H9 (cell line): ENCODE data around the gene AIG1. TPM values are rescaled to one million over a fixed set of nuclear protein-coding genes. Genes with fewer than 3 reads are reported as not detected.

Experiments
- DNase-seq: peaks from one replicate; pipeline ENCODE4 v3.0.0-alpha.2; 2017
- H2AFZ ChIP-seq: one replicate; pipeline ENCODE4 v1.6.1; 2013; ENCODE audit warnings: mild to moderate bottlenecking, low read length, control low read depth, moderate library complexity
- H2AK5ac ChIP-seq: 2 replicates; pipeline ENCODE4 v1.6.1; 2013; ENCODE audit warnings: low read length, control low read depth, mixed read lengths; ENCODE audit not compliant: insufficient read length
- H2BK120ac ChIP-seq: one replicate; pipeline ENCODE4 v1.6.1; 2013; ENCODE audit warnings: low read depth, mild to moderate bottlenecking, low read length, control low read depth, inconsistent platforms; ENCODE audit not compliant: poor library complexity, severe bottlenecking
- H2BK12ac ChIP-seq: 2 replicates; pipeline ENCODE4 v1.6.1; 2013; ENCODE audit warnings: low read length, control low read depth, mixed read lengths, low read depth; ENCODE audit not compliant: insufficient read length
- H2BK15ac ChIP-seq: 2 replicates; pipeline ENCODE4 v1.6.1; 2013; ENCODE audit warnings: low read depth, low read length, control low read depth
- H2BK20ac ChIP-seq: one replicate; pipeline ENCODE4 v1.6.1; 2013; ENCODE audit warnings: low read depth, mild to moderate bottlenecking, low read length, control low read depth, inconsistent platforms; ENCODE audit not compliant: poor library complexity, severe bottlenecking
- H2BK5ac ChIP-seq: 2 replicates; pipeline ENCODE4 v1.6.1; 2013; ENCODE audit warnings: low read length, control low read depth, mixed read lengths; ENCODE audit not compliant: insufficient read length
- H3K14ac ChIP-seq: 2 replicates; pipeline ENCODE4 v1.6.1; 2013; ENCODE audit warnings: low read length, control low read depth; ENCODE audit not compliant: insufficient read depth
- H3K18ac ChIP-seq: 2 replicates; pipeline ENCODE4 v1.6.1; 2013; ENCODE audit warnings: low read depth, mild to moderate bottlenecking, mixed read lengths, low read length, control low read depth; ENCODE audit not compliant: insufficient read length
- H3K23ac ChIP-seq: 2 replicates; pipeline ENCODE4 v1.6.1; 2013; ENCODE audit warnings: low read length, control low read depth, mixed read lengths, low read depth; ENCODE audit not compliant: insufficient read length
- H3K23me2 ChIP-seq: 2 replicates; pipeline ENCODE4 v1.6.1; 2013; ENCODE audit warnings: low read depth, mild to moderate bottlenecking, mixed read lengths, low read length, control low read depth; ENCODE audit not compliant: insufficient read length, poor library complexity, severe bottlenecking
- H3K27ac ChIP-seq: 2 replicates; pipeline ENCODE4 v1.5.1; 2013; ENCODE audit warnings: low read length, control low read depth, mixed read lengths, low read depth; ENCODE audit not compliant: insufficient read length
- H3K27me3 ChIP-seq: 2 replicates; pipeline ENCODE4 v1.6.1; 2013; ENCODE audit warnings: low read length, control low read depth, inconsistent platforms; ENCODE audit not compliant: insufficient read depth
- H3K4ac ChIP-seq: 2 replicates; pipeline ENCODE4 v1.6.1; 2013; ENCODE audit warnings: low read depth, mild to moderate bottlenecking, control low read depth, inconsistent platforms, low read length, moderate library complexity
- H3K4me1 ChIP-seq: 2 replicates; pipeline ENCODE4 v1.6.1; 2013; ENCODE audit warnings: low read length, control low read depth, inconsistent platforms; ENCODE audit not compliant: insufficient read depth
- H3K4me2 ChIP-seq: 2 replicates; pipeline ENCODE4 v1.6.1; 2013; ENCODE audit warnings: low read length, control low read depth, mixed read lengths; ENCODE audit not compliant: insufficient read length, insufficient read depth
- H3K56ac ChIP-seq: 2 replicates; pipeline ENCODE4 v1.6.1; 2013; ENCODE audit warnings: low read depth, mild to moderate bottlenecking, mixed read lengths, low read length, control low read depth; ENCODE audit not compliant: insufficient read length
- H3K79me1 ChIP-seq: 2 replicates; pipeline ENCODE4 v1.6.1; 2013; ENCODE audit warnings: low read depth, mild to moderate bottlenecking, moderate library complexity, low read length, control low read depth, inconsistent platforms; ENCODE audit not compliant: insufficient read depth, poor library complexity, severe bottlenecking
- H3K79me2 ChIP-seq: 2 replicates; pipeline ENCODE4 v1.6.1; 2013; ENCODE audit warnings: low read length, control low read depth, inconsistent platforms; ENCODE audit not compliant: insufficient read depth
- H3K9ac ChIP-seq: 2 replicates; pipeline ENCODE4 v1.6.1; 2013; ENCODE audit warnings: low read length, control low read depth, mixed read lengths; ENCODE audit not compliant: insufficient read length; ENCODE audit errors: extremely low read depth
- H3K9me3 ChIP-seq: one replicate; pipeline ENCODE4 v1.6.1; 2013; ENCODE audit warnings: low read depth, low read length, inconsistent platforms; ENCODE audit not compliant: control insufficient read depth
- H3T11ph ChIP-seq: one replicate; pipeline ENCODE4 v1.6.1; 2013; ENCODE audit warnings: mild to moderate bottlenecking, low read length, control low read depth, inconsistent platforms
- H4K20me1 ChIP-seq: one replicate; pipeline ENCODE4 v1.6.1; 2013; ENCODE audit not compliant: control insufficient read depth, insufficient read length, insufficient read depth
- H4K5ac ChIP-seq: 2 replicates; pipeline ENCODE4 v1.6.1; 2013; ENCODE audit warnings: low read depth, mild to moderate bottlenecking, mixed read lengths, low read length, control low read depth; ENCODE audit not compliant: insufficient read length
- H4K8ac ChIP-seq: replicated peaks from 2 replicates; pipeline ENCODE4 v1.6.1; 2013; ENCODE audit warnings: low read length, control low read depth, mixed read lengths, low read depth; ENCODE audit not compliant: insufficient read length
- H4K91ac ChIP-seq: 2 replicates; pipeline ENCODE4 v1.6.1; 2013; ENCODE audit warnings: low read depth, mild to moderate bottlenecking, moderate library complexity, mixed read lengths, low read length, control low read depth; ENCODE audit not compliant: insufficient read length
- H3K27ac Mint-ChIP-seq, 3 experiments: 2 replicates in 2 of 3; 3 replicates in 1 of 3; pipeline ENCODE4 v1.8.0; 2020 to 2021; ENCODE audit warnings: mixed read lengths in 3 of 3, mild to moderate bottlenecking in 1 of 3, moderate library complexity in 1 of 3
- H3K27me3 Mint-ChIP-seq: 2 replicates; pipeline ENCODE4 v1.8.0; 2021; ENCODE audit warnings: low read depth, mild to moderate bottlenecking, moderate library complexity, mixed read lengths
- H3K36me3 Mint-ChIP-seq, 3 experiments: 2 replicates in 2 of 3; 3 replicates in 1 of 3; pipeline ENCODE4 v1.8.0; 2020 to 2021; ENCODE audit warnings: low read depth in 3 of 3, mixed read lengths in 3 of 3; ENCODE audit not compliant: insufficient read depth in 1 of 3
- H3K4me1 Mint-ChIP-seq, 2 experiments: 2 replicates each; pipeline ENCODE4 v1.8.0; 2020; ENCODE audit warnings: mixed read lengths in 2 of 2
- H3K4me3 Mint-ChIP-seq, 2 experiments: 2 replicates in 1 of 2; 3 replicates in 1 of 2; pipeline ENCODE4 v1.8.0; 2020 to 2021; ENCODE audit warnings: mild to moderate bottlenecking in 2 of 2, mixed read lengths in 2 of 2, moderate library complexity in 1 of 2
- H3K9me3 Mint-ChIP-seq, 2 experiments: 2 replicates in 1 of 2; 3 replicates in 1 of 2; pipeline ENCODE4 v1.8.0; 2020; ENCODE audit warnings: mild to moderate bottlenecking in 2 of 2, mixed read lengths in 2 of 2, moderate library complexity in 1 of 2
- CTCF ChIP-seq: fragments of 200-600 bp; sonication (generic); conservative IDR thresholded peaks from 3 replicates; pipeline ENCODE4 v1.8.0; 2021; ENCODE audit warnings: antibody characterized with exemption, mild to moderate bottlenecking
- WGBS: extraction: QIAGEN DNeasy Blood & Tissue Kit; methylation state at CpG from one replicate; pipeline ENCODE4 v1.1.7; 2013; ENCODE audit warnings: missing lambda C conversion rate, low lambda C conversion rate, mixed read lengths; ENCODE audit not compliant: insufficient read length; ENCODE audit errors: extremely low coverage; 5-methylcytosine and 5-hydroxymethylcytosine counted together
- total RNA-seq: library from RNA; stranded (reverse); gene quantifications from 2 replicates; pipeline ENCODE4 v1.2.1, GENCODE V29; 2021

Gene AIG1
- total RNA-seq, 1 experiment from 2014 or later = 44.6 TPM

GRCh38 chr6:143119260-143119659, 58.6 kb downstream of the AIG1 start:
- no peak overlapping the region for H3K27ac ChIP-seq
- H3K27me3 ChIP-seq = no peaks in the 10 kb centered on the region
- H3K4me2 ChIP-seq = no peak overlapping the region
- H2AK5ac ChIP-seq = no peak overlapping the region
- H3K9ac ChIP-seq = no peak overlapping the region
- no peak overlapping the region for H3T11ph ChIP-seq
- no peak overlapping the region for H3K14ac ChIP-seq
- Mint-ChIP-seq H3K27me3 (no peaks in the 10 kb centered on the region), H3K27ac (no peak overlapping the region), H3K4me1 (peaks cover 4% of the 10 kb centered on the region in 2 experiments; a peak in 2 of 4 replicates), H3K9me3 (peaks cover 18 to 21% of the 10 kb centered on the region in 2 experiments), H3K36me3 (peaks cover 22 to 31% (median 26%) of the 10 kb centered on the region in 3 experiments), H3K4me3 (no peak overlapping the region)
- no peak overlapping the region for H3K18ac ChIP-seq
- H2BK15ac ChIP-seq = no peak overlapping the region
- no peak overlapping the region for H2BK120ac ChIP-seq
- no peak overlapping the region for H2BK20ac ChIP-seq
- no peak overlapping the region for H4K91ac ChIP-seq
- H3K9me3 ChIP-seq = no peaks in the 10 kb centered on the region
- H3K79me2 ChIP-seq = no peaks in the 10 kb centered on the region
- no CpG with 5 or more reads among the region's 2 CpGs for WGBS
- no peak overlapping the region for H3K56ac ChIP-seq
- no peaks in the 10 kb centered on the region for H3K23me2 ChIP-seq
- no peak for DNase-seq
- no peak overlapping the region for H4K8ac ChIP-seq
- H3K4me1 ChIP-seq = no peaks in the 10 kb centered on the region
- H3K23ac ChIP-seq = no peak overlapping the region
- no peaks in the 10 kb centered on the region for H3K79me1 ChIP-seq
- H4K5ac ChIP-seq = no peak overlapping the region
- H2AFZ ChIP-seq = no peak overlapping the region
- no peak overlapping the region for H3K4ac ChIP-seq
- no peak overlapping the region for H2BK12ac ChIP-seq
- TF ChIP-seq CTCF = no peak
- H4K20me1 ChIP-seq = no peaks in the 10 kb centered on the region
- no peak overlapping the region for H2BK5ac ChIP-seq
